Testis (tissue), 3 donors: ENCODE data around the gene NFIA. TPM values are rescaled to one million over a fixed set of nuclear protein-coding genes. Genes with fewer than 3 reads are reported as not detected.

Experiments
- DNase-seq: peaks from one replicate; pipeline ENCODE4 v3.0.0-alpha.2; 2019
- H3K27ac ChIP-seq, 2 donors: fragments of 200-600 bp; sonication (generic); one replicate each; pipeline ENCODE4 v1.5.1; 2019
- H3K27me3 ChIP-seq: fragments of 200-600 bp; sonication (generic); one replicate; pipeline ENCODE4 v1.5.1; 2019
- H3K36me3 ChIP-seq: fragments of 200-600 bp; sonication (generic); one replicate; pipeline ENCODE4 v1.5.1; 2017; ENCODE audit warnings: low read depth; ENCODE audit errors: missing control alignments
- H3K4me1 ChIP-seq: fragments of 200-600 bp; sonication (generic); one replicate; pipeline ENCODE4 v1.5.1; 2019
- H3K4me3 ChIP-seq, 2 donors: fragments of 200-600 bp; sonication (generic); one replicate each; pipeline ENCODE4 v1.5.1; 2017 to 2019
- H3K9me3 ChIP-seq: fragments of 200-600 bp; sonication (generic); one replicate; pipeline ENCODE4 v1.5.1; 2017
- POLR2A ChIP-seq: fragments of 450-650 bp; IDR thresholded peaks from one replicate; pipeline ENCODE4 v1.6.1; 2017; ENCODE audit warnings: antibody characterized with exemption, mild to moderate bottlenecking, moderate library complexity
- WGBS, 2 donors: methylation state at CpG; one replicate each; pipeline ENCODE4 v1.1.5; 2018; 5-methylcytosine and 5-hydroxymethylcytosine counted together
- intact Hi-C: fragments of 100-400 bp; cut with DNase I; formaldehyde crosslinking; loops from one replicate; pipeline ENCODE4 v1.15.1; 2023; ENCODE audit warnings: low total_unique reads
- polyA plus RNA-seq: library from polyadenylated mRNA; stranded (reverse); fragments of 350-450 nt; fragmentation: Illumina TruSeq; extraction: RNeasy Lipid Tissue Mini Kit (QIAGEN cat#74804); gene quantifications from one replicate; pipeline ENCODE4 v1.2.3, GENCODE V29; 2014; ENCODE audit warnings: low read depth, low replicate concordance; ENCODE audit not compliant: insufficient read depth
- total RNA-seq, 2 donors: library from RNA; depleted of rRNA; stranded (reverse); fragments of >200 nt; gene quantifications; one replicate each; pipeline ENCODE4 v1.2.3, GENCODE V29; 2016
- TF ChIP-seq, protein P1 (sequence below), 3 experiments: fragments of 450-650 bp in 2 of 3; fragments of 200-600 bp in 1 of 3; sonication (generic) in 1 of 3; IDR thresholded peaks; one replicate each; pipeline ENCODE4 v1.5.1; 2016 to 2019; ENCODE audit warnings: antibody characterized with exemption in 3 of 3, mild to moderate bottlenecking in 2 of 3, moderate library complexity in 1 of 3

The NFIA gene
- total and polyA plus RNA-seq, 3 donors from 2014 or later: 11.6 to 78.9 (median 53.5) TPM

GRCh38 chr1:61447106-61447967, 365.0 kb downstream of the NFIA start:
- no peak overlapping the region for H3K4me3 ChIP-seq
- H3K4me1 ChIP-seq: peaks cover 32% of the 10 kb centered on the region
- peak overlapping the region in 1 of 2 donors; percentile 69 for H3K27ac ChIP-seq
- TF ChIP-seq, protein P1, sequence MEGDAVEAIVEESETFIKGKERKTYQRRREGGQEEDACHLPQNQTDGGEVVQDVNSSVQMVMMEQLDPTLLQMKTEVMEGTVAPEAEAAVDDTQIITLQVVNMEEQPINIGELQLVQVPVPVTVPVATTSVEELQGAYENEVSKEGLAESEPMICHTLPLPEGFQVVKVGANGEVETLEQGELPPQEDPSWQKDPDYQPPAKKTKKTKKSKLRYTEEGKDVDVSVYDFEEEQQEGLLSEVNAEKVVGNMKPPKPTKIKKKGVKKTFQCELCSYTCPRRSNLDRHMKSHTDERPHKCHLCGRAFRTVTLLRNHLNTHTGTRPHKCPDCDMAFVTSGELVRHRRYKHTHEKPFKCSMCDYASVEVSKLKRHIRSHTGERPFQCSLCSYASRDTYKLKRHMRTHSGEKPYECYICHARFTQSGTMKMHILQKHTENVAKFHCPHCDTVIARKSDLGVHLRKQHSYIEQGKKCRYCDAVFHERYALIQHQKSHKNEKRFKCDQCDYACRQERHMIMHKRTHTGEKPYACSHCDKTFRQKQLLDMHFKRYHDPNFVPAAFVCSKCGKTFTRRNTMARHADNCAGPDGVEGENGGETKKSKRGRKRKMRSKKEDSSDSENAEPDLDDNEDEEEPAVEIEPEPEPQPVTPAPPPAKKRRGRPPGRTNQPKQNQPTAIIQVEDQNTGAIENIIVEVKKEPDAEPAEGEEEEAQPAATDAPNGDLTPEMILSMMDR (IDR thresholded peaks at IDR 0.05): no peak
- no peak for TF ChIP-seq POLR2A
- H3K27me3 ChIP-seq: no peaks in the 10 kb centered on the region
- no peaks in the 10 kb centered on the region for H3K9me3 ChIP-seq
- no peaks in the 10 kb centered on the region for H3K36me3 ChIP-seq
- WGBS, 2 donors: 90 to 93% methylated on average over 19 of the region's 19 CpGs
- no peak for DNase-seq
- intact Hi-C loops: loop anchor here (10.0 kb wide), 1 partner anchor 103 kb away; no protein-coding TSS in a partner anchor

DNA sequence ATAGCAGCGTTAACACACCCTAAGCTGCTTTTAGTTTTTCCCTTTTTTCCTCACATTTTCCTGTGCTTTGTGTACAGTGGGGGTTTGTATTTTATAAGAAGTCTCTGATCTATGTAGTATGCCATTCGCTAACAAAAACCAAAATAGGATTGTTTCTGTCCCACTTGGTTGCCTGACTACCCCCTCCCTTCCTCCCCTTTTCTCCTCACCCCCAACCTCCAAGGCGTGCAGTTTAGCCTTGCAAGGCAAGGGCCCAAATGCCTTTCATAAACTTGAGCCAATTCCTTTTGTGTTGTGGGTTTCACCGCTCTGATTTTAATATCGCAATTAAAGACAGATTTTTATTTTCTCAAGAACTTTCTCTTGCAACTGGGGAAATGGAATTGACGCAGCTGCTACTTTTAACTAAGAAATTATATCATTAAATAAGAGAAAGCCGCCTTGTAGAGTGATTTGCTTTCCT, 365.6 kb downstream of the NFIA start:
- Histone ChIP-seq H3K36me3 (no peaks in the 10 kb centered on the region), H3K27ac (peak overlapping the region in 1 of 2 donors; percentile 69), H3K4me1 (peaks cover 39% of the 10 kb centered on the region), H3K27me3 (no peaks in the 10 kb centered on the region), H3K4me3 (no peak overlapping the region), H3K9me3 (no peaks in the 10 kb centered on the region)
- WGBS, 2 donors: 94% methylated on average over 7 of the region's 7 CpGs
- intact Hi-C loops: loop anchor here (10.0 kb wide), 1 partner anchor 103 kb away; no protein-coding TSS in a partner anchor
- DNase-seq: no peak
- TF ChIP-seq, protein P1 (IDR thresholded peaks at IDR 0.05): no peak

GRCh38 chr1:61448914-61449313, 366.6 kb downstream of the NFIA start:
- peak; percentile 78 for DNase-seq
- TF ChIP-seq, protein P1 (IDR thresholded peaks at IDR 0.05): no peak
- Histone ChIP-seq H3K4me1 (peaks cover 47% of the 10 kb centered on the region), H3K27ac (peak overlapping the region; percentile 0 to 69), H3K4me3 (no peak overlapping the region), H3K9me3 (no peaks in the 10 kb centered on the region), H3K27me3 (no peaks in the 10 kb centered on the region), H3K36me3 (no peaks in the 10 kb centered on the region)
- 52 to 60% methylated on average over 6 to 9 of the region's 9 CpGs for WGBS, 2 donors
- intact Hi-C loops: loop anchor here (10.0 kb wide), 1 partner anchor 104 kb away; no protein-coding TSS in a partner anchor

DNA sequence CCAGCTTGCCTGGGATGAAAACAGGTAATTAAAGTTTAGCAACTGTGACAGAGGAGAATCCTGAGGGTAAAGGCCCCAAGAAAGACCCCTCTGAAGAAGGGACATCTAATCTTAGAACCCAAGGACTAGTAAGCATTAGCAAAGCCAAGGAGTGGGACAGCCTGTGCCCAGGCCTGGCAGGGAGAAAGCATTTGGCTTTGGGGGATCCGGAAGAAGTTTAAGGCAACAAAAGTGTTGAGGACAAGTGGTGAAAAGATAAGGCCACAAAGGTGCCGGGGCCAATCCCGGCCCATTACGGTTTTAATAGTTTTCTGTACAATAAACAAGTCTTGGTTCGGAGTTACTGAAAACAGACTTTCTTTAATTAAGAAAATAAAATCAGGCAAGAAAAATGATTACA, 367.0 kb downstream of the NFIA start:
- no peak for DNase-seq
- H3K36me3 ChIP-seq: no peaks in the 10 kb centered on the region
- H3K9me3 ChIP-seq: no peaks in the 10 kb centered on the region
- intact Hi-C loops: loop anchor here (10.0 kb wide), 1 partner anchor 105 kb away; no protein-coding TSS in a partner anchor
- H3K4me3 ChIP-seq: no peak overlapping the region
- no peaks in the 10 kb centered on the region for H3K27me3 ChIP-seq
- H3K27ac ChIP-seq: peak overlapping the region; percentile 0 to 69
- peaks cover 52% of the 10 kb centered on the region for H3K4me1 ChIP-seq
- TF ChIP-seq, protein P1 (IDR thresholded peaks at IDR 0.05): no peak
- TF ChIP-seq POLR2A: no peak
- 46 to 53% methylated on average over 5 of the region's 5 CpGs for WGBS, 2 donors
